Activated B cell treated with CpG ODN at 0.5 μM for 24 hours (primary cell): ENCODE measurements around the gene DEPDC7. TPM values are rescaled to one million over a fixed set of nuclear protein-coding genes. Genes with fewer than 3 reads are reported as not detected.
A peak's percentile ranks its signal among the peaks of the same experiment; 100 is the strongest.

Experiments
- ATAC-seq: fragments of 200-7000 bp; cut with Tn5 transposase; one replicate; pipeline ENCODE4 v1.10.0; 2021; ENCODE audit warnings: low read depth, mild to moderate bottlenecking, moderate library complexity
- CTCF ChIA-PET: fragments of 350-600 bp; sonication (Branson Sonifier 250); formaldehyde crosslinking; loops from one replicate; lab custom pipeline; 2021; ENCODE audit warnings: antibody characterized with exemption; lab: Charles Lee
- POLR2A ChIA-PET: fragments of 350-600 bp; sonication (Branson Sonifier 250); formaldehyde crosslinking; loops from one replicate; lab custom pipeline; 2021; ENCODE audit warnings: antibody characterized with exemption; lab: Charles Lee
- DNase-seq: peaks from one replicate; pipeline ENCODE4 v3.0.0; 2022
- H3K27ac Mint-ChIP-seq: one replicate; pipeline ENCODE4 v1.8.0; 2020; ENCODE audit warnings: mixed read lengths
- H3K27me3 Mint-ChIP-seq: one replicate; pipeline ENCODE4 v1.8.0; 2021; ENCODE audit warnings: mixed read lengths
- H3K36me3 Mint-ChIP-seq: one replicate; pipeline ENCODE4 v1.8.0; 2021; ENCODE audit warnings: low read depth, mixed read lengths
- H3K4me1 Mint-ChIP-seq: one replicate; pipeline ENCODE4 v1.8.0; 2021; ENCODE audit warnings: mixed read lengths
- H3K4me3 Mint-ChIP-seq: one replicate; pipeline ENCODE4 v1.8.0; 2020; ENCODE audit warnings: mild to moderate bottlenecking, mixed read lengths
- H3K9me3 Mint-ChIP-seq: one replicate; pipeline ENCODE4 v1.8.0; 2020; ENCODE audit warnings: mixed read lengths
- CTCF ChIP-seq: fragments of 200-600 bp; IDR thresholded peaks from one replicate; pipeline ENCODE4 v1.8.0; 2022; ENCODE audit warnings: antibody characterized with exemption, mild to moderate bottlenecking
- intact Hi-C: fragments of 100-400 bp; cut with micrococcal nuclease; formaldehyde crosslinking; loops from one replicate; pipeline ENCODE4 v1.15.1; 2024
- total RNA-seq: library from RNA; stranded (reverse); gene quantifications from 2 replicates; pipeline ENCODE4 v1.2.3, GENCODE V29; 2022

DEPDC7 gene
- total RNA-seq, 1 donor from 2014 or later: not detected

GRCh38 chr11:33039274-33040032 is 23.8 kb downstream of the DEPDC7 start, which contains the start of gene TCP11L1:
Gene TCP11L1 (plus strand): TSS chr11:33039572. CDS start chr11:33043774, 4,202 bp downstream.
- H3K27me3 Mint-ChIP-seq: peaks cover 8% of the 10 kb centered on the region
- CTCF ChIA-PET: interaction anchor here (3.1 kb wide), 1 partner anchor 26 kb away, joined by 14 read pairs; no protein-coding TSS in a partner anchor
- peaks cover 13% of the 10 kb centered on the region for H3K4me1 Mint-ChIP-seq
- intact Hi-C loops: loop anchor here (1.0 to 2.0 kb wide), 8 partner anchors 23 to 1012 kb away; partner anchors contain the start of genes CAPRIN1, CSTF3, EIF3M and FBXO3
- peak; percentile 77 for DNase-seq
- no peaks in the 10 kb centered on the region for H3K9me3 Mint-ChIP-seq
- TF ChIP-seq CTCF: no peak
- ATAC-seq: peak; percentile 85
- peak within 1 kb of the TSS; percentile 95 for H3K4me3 Mint-ChIP-seq
- peak within 1 kb of the TSS; percentile 95 for H3K27ac Mint-ChIP-seq
- peaks cover 11% of the 10 kb centered on the region for H3K36me3 Mint-ChIP-seq
- POLR2A ChIA-PET: interaction anchor here (0.7 to 2.4 kb wide), 9 partner anchors 24 to 219 kb away, joined by 3 to 12 read pairs (median 4); partner anchors contain the start of genes DEPDC7 and QSER1

GRCh38 chr11:33040033-33040861 is 24.6 kb downstream of the DEPDC7 start:
- Mint-ChIP-seq H3K27me3 (peaks cover 2% of the 10 kb centered on the region), H3K4me1 (peaks cover 13% of the 10 kb centered on the region), H3K27ac (peak overlapping the region; percentile 88), H3K4me3 (peak overlapping the region; percentile 95), H3K9me3 (no peaks in the 10 kb centered on the region), H3K36me3 (peaks cover 19% of the 10 kb centered on the region)
- intact Hi-C loops: no loop called here
- ChIA-PET POLR2A (interaction anchor here (0.7 to 2.4 kb wide), 6 partner anchors 24 to 148 kb away, joined by 3 to 12 read pairs (median 4); partner anchors contain the start of genes DEPDC7 and QSER1), CTCF (interaction anchor here (3.1 kb wide), 1 partner anchor 25 kb away, joined by 14 read pairs; no protein-coding TSS in a partner anchor)
- DNase-seq (no peak), ATAC-seq (peak; percentile 11)
- no peak for TF ChIP-seq CTCF

- DNase-seq (no peak), ATAC-seq (no peak)
- no peaks in the 10 kb centered on the region for H3K27me3 Mint-ChIP-seq
- H3K4me1 Mint-ChIP-seq: peaks cover 13% of the 10 kb centered on the region
- CTCF ChIA-PET: no interaction called here
- POLR2A ChIA-PET: interaction anchor here (0.9 to 2.4 kb wide), 2 partner anchors 121 to 149 kb away, joined by 3 to 12 read pairs; partner anchors contain the start of gene QSER1
- H3K36me3 Mint-ChIP-seq: peaks cover 24% of the 10 kb centered on the region
- peak overlapping the region; percentile 95 for H3K4me3 Mint-ChIP-seq
- no peak for TF ChIP-seq CTCF
- H3K27ac Mint-ChIP-seq: peak overlapping the region; percentile 88
- intact Hi-C loops: no loop called here
- no peaks in the 10 kb centered on the region for H3K9me3 Mint-ChIP-seq
Measured at GRCh38 chr11:33040862-33041453, 25.3 kb downstream of the DEPDC7 start.

GRCh38 chr11:33043221-33043830 is 27.6 kb downstream of the DEPDC7 start:
- Mint-ChIP-seq H3K27ac (no peak overlapping the region), H3K9me3 (no peaks in the 10 kb centered on the region), H3K36me3 (peaks cover 42% of the 10 kb centered on the region), H3K27me3 (no peaks in the 10 kb centered on the region), H3K4me1 (peaks cover 13% of the 10 kb centered on the region), H3K4me3 (no peak overlapping the region)
- ATAC-seq (no peak), DNase-seq (no peak)
- ChIA-PET POLR2A (no interaction called here), CTCF (interaction anchor here (0.6 kb wide), 1 partner anchor 10 kb away, joined by 3 read pairs; no protein-coding TSS in a partner anchor)
- intact Hi-C loops: no loop called here
- no peak for TF ChIP-seq CTCF
